ENCODE data around the gene UAP1.

UAP1 gene

GRCh38 chr1:162605225-162605927 lies 43.9 kb downstream of the UAP1 start:
- intact Hi-C loops (cut with DNase I): no loop called here
- no peak for DNase-seq

GRCh38 chr1:162609306-162609705 lies 47.8 kb downstream of the UAP1 start:
- intact Hi-C loops (cut with DNase I): no loop called here
- DNase-seq: no peak

GRCh38 chr1:162612606-162613400 lies 51.3 kb downstream of the UAP1 start:
- intact Hi-C loops (cut with DNase I): loop anchor here (10.0 kb wide), 1 partner anchor 192 kb away; no protein-coding TSS in a partner anchor
- no peak for DNase-seq

- intact Hi-C loops (cut with DNase I): loop anchor here (10.0 kb wide), 1 partner anchor 188 kb away; no protein-coding TSS in a partner anchor
- no peak for DNase-seq
These were observed 55.3 kb downstream of the UAP1 start for GRCh38 chr1:162616848-162617247.

GRCh38 chr1:162617513-162617912 lies 56.0 kb downstream of the UAP1 start:
- DNase-seq: no peak
- intact Hi-C loops (cut with DNase I): loop anchor here (10.0 kb wide), 1 partner anchor 187 kb away; no protein-coding TSS in a partner anchor

- DNase-seq: no peak
- intact Hi-C loops (cut with DNase I): loop anchor here (10.0 kb wide), 1 partner anchor 186 kb away; no protein-coding TSS in a partner anchor
These were observed 57.6 kb downstream of the UAP1 start for GRCh38 chr1:162619076-162619475.

- DNase-seq: no peak
- intact Hi-C loops (cut with DNase I): no loop called here
These were observed 59.7 kb downstream of the UAP1 start for GRCh38 chr1:162621256-162621655.

- intact Hi-C loops (cut with DNase I): no loop called here
- no peak for DNase-seq
These were observed 64.2 kb downstream of the UAP1 start for GRCh38 chr1:162625679-162626078.

GRCh38 chr1:162626094-162626493 lies 64.6 kb downstream of the UAP1 start:
- DNase-seq: no peak

GRCh38 chr1:162626761-162627160 lies 65.2 kb downstream of the UAP1 start:
- no peak for DNase-seq
- intact Hi-C loops (cut with DNase I): no loop called here

More at GRCh38 chr1:162626094-162626493, 64.6 kb downstream of the UAP1 start:
- intact Hi-C loops (cut with DNase I): no loop called here

GRCh38 chr1:162627662-162628296 lies 66.3 kb downstream of the UAP1 start:
- DNase-seq: no peak
- intact Hi-C loops (cut with DNase I): no loop called here

GRCh38 chr1:162629077-162629627 lies 67.6 kb downstream of the UAP1 start:
- intact Hi-C loops (cut with DNase I): no loop called here
- DNase-seq: no peak

- DNase-seq: no peak
- intact Hi-C loops (cut with DNase I): no loop called here
These were observed 68.1 kb downstream of the UAP1 start for GRCh38 chr1:162629651-162630050.

- intact Hi-C loops (cut with DNase I): no loop called here
- DNase-seq: peak in 1 of 10 donors; percentile 79
These were observed 70.1 kb downstream of the UAP1 start for GRCh38 chr1:162631546-162632191.

- intact Hi-C loops (cut with DNase I): no loop called here
- DNase-seq: no peak
These were observed 70.7 kb downstream of the UAP1 start, which contains the start of gene DDR2 for GRCh38 chr1:162632217-162632666. Gene DDR2 (plus strand): TSS chr1:162632464. CDS start chr1:162719064, 86,600 bp downstream.

GRCh38 chr1:162632698-162633080 lies 71.2 kb downstream of the UAP1 start:
- intact Hi-C loops (cut with DNase I): no loop called here
- no peak for DNase-seq

- intact Hi-C loops (cut with DNase I): no loop called here
- no peak for DNase-seq
These were observed 71.7 kb downstream of the UAP1 start for GRCh38 chr1:162633081-162633762.

GRCh38 chr1:162635418-162635817 lies 73.9 kb downstream of the UAP1 start:
- intact Hi-C loops (cut with DNase I): no loop called here
- no peak for DNase-seq

GRCh38 chr1:162639718-162640117 lies 78.2 kb downstream of the UAP1 start:
- no peak for DNase-seq
- intact Hi-C loops (cut with DNase I): no loop called here

- intact Hi-C loops (cut with DNase I): no loop called here
These were observed 79.6 kb downstream of the UAP1 start for GRCh38 chr1:162641114-162641513.

More at GRCh38 chr1:162641114-162641513, 79.6 kb downstream of the UAP1 start:
- DNase-seq: no peak

Data from posterior cingulate gyrus (tissue), 11 donors.